NCI-H2171 treated with DMSO at 0.1 percent for 48 hours (cell line): Measurements from ENCODE around the gene MGRN1.

Experiments
- DNase-seq: peaks from one replicate; lab custom pipeline; 2025; lab: John Stamatoyannopoulos, UW

Gene MGRN1

GRCh38 chr16:4624015-4624826, at the start of gene MGRN1:
TSS of gene MGRN1 (plus strand) at chr16:4624826. CDS start at chr16:4624961, 135 bp downstream.
- peak; percentile 97 for DNase-seq

- DNase-seq, result no peak
These were observed 49.5 kb upstream of the MGRN1 start for GRCh38 chr16:4574919-4575705.

- no peak for DNase-seq
These were observed 48.6 kb upstream of the MGRN1 start for GRCh38 chr16:4576008-4576407.

- peak; percentile 47 for DNase-seq
These were observed 45.6 kb upstream of the MGRN1 start for GRCh38 chr16:4578961-4579530.

GRCh38 chr16:4580250-4580649, 44.4 kb upstream of the MGRN1 start:
- DNase-seq, result no peak

GRCh38 chr16:4583906-4584305, 40.7 kb upstream of the MGRN1 start:
- DNase-seq, result no peak

GRCh38 chr16:4586291-4586690, 38.3 kb upstream of the MGRN1 start:
- DNase-seq, result no peak

- no peak for DNase-seq
These were observed 36.2 kb upstream of the MGRN1 start for GRCh38 chr16:4588386-4588785.

GRCh38 chr16:4588961-4589360, 35.7 kb upstream of the MGRN1 start:
- no peak for DNase-seq

GRCh38 chr16:4591191-4591590, 33.4 kb upstream of the MGRN1 start:
- DNase-seq, result no peak

GRCh38 chr16:4591706-4592470, 32.7 kb upstream of the MGRN1 start:
- DNase-seq, result no peak

GRCh38 chr16:4593086-4593485, 31.5 kb upstream of the MGRN1 start:
- no peak for DNase-seq

GRCh38 chr16:4594433-4595410, 29.9 kb upstream of the MGRN1 start:
- no peak for DNase-seq

- peak; percentile 11 for DNase-seq
These were observed 27.5 kb upstream of the MGRN1 start for GRCh38 chr16:4597174-4597573.

GRCh38 chr16:4599037-4599436, 25.6 kb upstream of the MGRN1 start:
- DNase-seq, result no peak

- DNase-seq, result no peak
These were observed 25.1 kb upstream of the MGRN1 start for GRCh38 chr16:4599545-4599944.

- no peak for DNase-seq
These were observed 23.4 kb upstream of the MGRN1 start for GRCh38 chr16:4601036-4601863.

GRCh38 chr16:4601864-4602186, 22.8 kb upstream of the MGRN1 start:
- DNase-seq, result no peak

- DNase-seq, result no peak
These were observed 22.3 kb upstream of the MGRN1 start for GRCh38 chr16:4602331-4602730.

- no peak for DNase-seq
These were observed 20.9 kb upstream of the MGRN1 start for GRCh38 chr16:4603624-4604170.
